Activated naive CD4-positive, alpha-beta T cell treated with anti-CD3 and anti-CD28 coated beads, Interleukin-2, amount 50 U/mL, for 24 hours (primary cell): ENCODE measurements around the gene SLC24A4.
A peak's percentile ranks its signal among the peaks of the same experiment; 100 is the strongest.

Source experiments
- H3K27ac Mint-ChIP-seq: one replicate; pipeline ENCODE4 v1.8.0; 2021; ENCODE audit warnings: mild to moderate bottlenecking, mixed read lengths
- H3K27me3 Mint-ChIP-seq: one replicate; pipeline ENCODE4 v1.8.0; 2021; ENCODE audit warnings: mixed read lengths
- H3K36me3 Mint-ChIP-seq: one replicate; pipeline ENCODE4 v1.8.0; 2021; ENCODE audit warnings: mixed read lengths
- H3K4me1 Mint-ChIP-seq: one replicate; pipeline ENCODE4 v1.8.0; 2021; ENCODE audit warnings: mixed read lengths
- H3K4me3 Mint-ChIP-seq: one replicate; pipeline ENCODE4 v1.8.0; 2021; ENCODE audit warnings: mild to moderate bottlenecking, mixed read lengths
- H3K9me3 Mint-ChIP-seq: one replicate; pipeline ENCODE4 v1.8.0; 2021; ENCODE audit warnings: mixed read lengths

The SLC24A4 gene

GRCh38 chr14:92309968-92310530 is 12.9 kb upstream of the SLC24A4 start:
- no peaks in the 10 kb centered on the region for H3K9me3 Mint-ChIP-seq
- peaks cover 1% of the 10 kb centered on the region for H3K27me3 Mint-ChIP-seq
- no peak overlapping the region for H3K27ac Mint-ChIP-seq
- H3K36me3 Mint-ChIP-seq: no peaks in the 10 kb centered on the region
- H3K4me1 Mint-ChIP-seq: no peaks in the 10 kb centered on the region
- H3K4me3 Mint-ChIP-seq: no peak overlapping the region

GRCh38 chr14:92310776-92311375 is 12.1 kb upstream of the SLC24A4 start:
- Mint-ChIP-seq H3K4me1 (no peaks in the 10 kb centered on the region), H3K9me3 (no peaks in the 10 kb centered on the region), H3K36me3 (no peaks in the 10 kb centered on the region), H3K4me3 (no peak overlapping the region), H3K27me3 (peaks cover 1% of the 10 kb centered on the region), H3K27ac (no peak overlapping the region)

- Mint-ChIP-seq H3K4me1 (no peaks in the 10 kb centered on the region), H3K27me3 (peaks cover 4% of the 10 kb centered on the region), H3K36me3 (no peaks in the 10 kb centered on the region), H3K9me3 (no peaks in the 10 kb centered on the region), H3K27ac (no peak overlapping the region), H3K4me3 (no peak overlapping the region)
Observed at GRCh38 chr14:92314182-92314581, 8.8 kb upstream of the SLC24A4 start.

- Mint-ChIP-seq H3K36me3 (no peaks in the 10 kb centered on the region), H3K4me1 (no peaks in the 10 kb centered on the region), H3K9me3 (no peaks in the 10 kb centered on the region), H3K27ac (no peak overlapping the region), H3K27me3 (peaks cover 5% of the 10 kb centered on the region), H3K4me3 (no peak overlapping the region)
Observed at GRCh38 chr14:92315050-92315805, 7.7 kb upstream of the SLC24A4 start.

- H3K36me3 Mint-ChIP-seq: no peaks in the 10 kb centered on the region
- no peak overlapping the region for H3K4me3 Mint-ChIP-seq
- peaks cover 7% of the 10 kb centered on the region for H3K27me3 Mint-ChIP-seq
- no peaks in the 10 kb centered on the region for H3K4me1 Mint-ChIP-seq
- H3K9me3 Mint-ChIP-seq: no peaks in the 10 kb centered on the region
- no peak overlapping the region for H3K27ac Mint-ChIP-seq
Observed at GRCh38 chr14:92316176-92316575, 6.8 kb upstream of the SLC24A4 start.

- Mint-ChIP-seq H3K9me3 (no peaks in the 10 kb centered on the region), H3K36me3 (no peaks in the 10 kb centered on the region), H3K4me1 (no peaks in the 10 kb centered on the region), H3K27ac (no peak overlapping the region), H3K27me3 (peaks cover 11% of the 10 kb centered on the region), H3K4me3 (no peak overlapping the region)
Observed at GRCh38 chr14:92316937-92317336, 6.0 kb upstream of the SLC24A4 start.

- Mint-ChIP-seq H3K27me3 (peaks cover 16% of the 10 kb centered on the region), H3K4me1 (no peaks in the 10 kb centered on the region), H3K4me3 (no peak overlapping the region), H3K27ac (no peak overlapping the region), H3K9me3 (no peaks in the 10 kb centered on the region), H3K36me3 (no peaks in the 10 kb centered on the region)
Observed at GRCh38 chr14:92317511-92317910, 5.5 kb upstream of the SLC24A4 start.

- H3K4me1 Mint-ChIP-seq: no peaks in the 10 kb centered on the region
- no peak overlapping the region for H3K27ac Mint-ChIP-seq
- peaks cover 27% of the 10 kb centered on the region for H3K27me3 Mint-ChIP-seq
- H3K9me3 Mint-ChIP-seq: no peaks in the 10 kb centered on the region
- H3K4me3 Mint-ChIP-seq: no peak overlapping the region
- no peaks in the 10 kb centered on the region for H3K36me3 Mint-ChIP-seq
Observed at GRCh38 chr14:92321701-92322100, 1.3 kb upstream of the SLC24A4 start.

GRCh38 chr14:92322516-92322915 is 449 bp upstream of the SLC24A4 start:
- Mint-ChIP-seq H3K4me1 (no peaks in the 10 kb centered on the region), H3K36me3 (no peaks in the 10 kb centered on the region), H3K4me3 (peak overlapping the region; percentile 53), H3K27me3 (peaks cover 28% of the 10 kb centered on the region), H3K9me3 (no peaks in the 10 kb centered on the region), H3K27ac (no peak overlapping the region)

GRCh38 chr14:92323916-92324818 is 1.2 kb downstream of the SLC24A4 start:
- no peaks in the 10 kb centered on the region for H3K9me3 Mint-ChIP-seq
- no peaks in the 10 kb centered on the region for H3K4me1 Mint-ChIP-seq
- peaks cover 25% of the 10 kb centered on the region for H3K27me3 Mint-ChIP-seq
- H3K36me3 Mint-ChIP-seq: no peaks in the 10 kb centered on the region
- peak overlapping the region; percentile 36 for H3K4me3 Mint-ChIP-seq
- H3K27ac Mint-ChIP-seq: no peak overlapping the region

- Mint-ChIP-seq H3K4me1 (no peaks in the 10 kb centered on the region), H3K27ac (no peak overlapping the region), H3K27me3 (peaks cover 22% of the 10 kb centered on the region), H3K9me3 (no peaks in the 10 kb centered on the region), H3K4me3 (no peak overlapping the region), H3K36me3 (no peaks in the 10 kb centered on the region)
Observed at GRCh38 chr14:92325835-92326234, 2.9 kb downstream of the SLC24A4 start.

- H3K4me1 Mint-ChIP-seq: no peaks in the 10 kb centered on the region
- no peak overlapping the region for H3K27ac Mint-ChIP-seq
- no peak overlapping the region for H3K4me3 Mint-ChIP-seq
- H3K27me3 Mint-ChIP-seq: peaks cover 10% of the 10 kb centered on the region
- no peaks in the 10 kb centered on the region for H3K9me3 Mint-ChIP-seq
- no peaks in the 10 kb centered on the region for H3K36me3 Mint-ChIP-seq
Observed at GRCh38 chr14:92328664-92329255, 5.8 kb downstream of the SLC24A4 start.

- Mint-ChIP-seq H3K36me3 (no peaks in the 10 kb centered on the region), H3K27ac (no peak overlapping the region), H3K4me3 (no peak overlapping the region), H3K9me3 (no peaks in the 10 kb centered on the region), H3K4me1 (no peaks in the 10 kb centered on the region), H3K27me3 (no peaks in the 10 kb centered on the region)
Observed at GRCh38 chr14:92334050-92334449, 11.1 kb downstream of the SLC24A4 start.

GRCh38 chr14:92336363-92336762 is 13.4 kb downstream of the SLC24A4 start:
- peaks cover 4% of the 10 kb centered on the region for H3K4me1 Mint-ChIP-seq
- no peak overlapping the region for H3K4me3 Mint-ChIP-seq
- H3K36me3 Mint-ChIP-seq: no peaks in the 10 kb centered on the region
- H3K27me3 Mint-ChIP-seq: no peaks in the 10 kb centered on the region
- no peaks in the 10 kb centered on the region for H3K9me3 Mint-ChIP-seq
- H3K27ac Mint-ChIP-seq: no peak overlapping the region

GRCh38 chr14:92339426-92339825 is 16.5 kb downstream of the SLC24A4 start:
- no peaks in the 10 kb centered on the region for H3K27me3 Mint-ChIP-seq
- no peaks in the 10 kb centered on the region for H3K36me3 Mint-ChIP-seq
- H3K9me3 Mint-ChIP-seq: no peaks in the 10 kb centered on the region
- no peak overlapping the region for H3K27ac Mint-ChIP-seq
- H3K4me3 Mint-ChIP-seq: no peak overlapping the region
- H3K4me1 Mint-ChIP-seq: peaks cover 19% of the 10 kb centered on the region
